Measurements from ENCODE around the gene DAD1.

DNA sequence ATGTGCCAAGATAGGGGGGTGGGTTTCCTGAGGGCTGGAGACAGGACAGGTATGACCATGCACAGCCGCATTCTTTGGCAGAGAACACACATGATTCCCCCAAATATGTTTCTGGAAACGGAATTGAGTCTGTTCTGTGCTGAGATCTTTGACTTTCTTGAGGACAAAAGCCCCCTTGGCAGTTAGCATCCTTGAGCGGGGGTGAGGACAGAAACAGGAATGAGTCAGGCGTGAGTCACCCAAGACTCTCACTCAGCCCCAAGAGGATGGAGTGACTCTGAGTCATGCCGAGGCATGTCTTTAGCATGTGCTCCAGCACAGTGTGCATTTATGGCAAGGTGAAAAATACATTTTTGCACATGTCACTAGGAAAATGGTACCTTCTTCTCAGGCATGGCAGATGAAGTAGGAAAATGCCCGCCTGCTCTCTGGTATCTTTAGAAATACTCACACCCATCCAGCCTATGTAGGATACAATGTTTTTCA is 52.1 kb downstream of the DAD1 start:
- TF ChIP-seq, protein P1, sequence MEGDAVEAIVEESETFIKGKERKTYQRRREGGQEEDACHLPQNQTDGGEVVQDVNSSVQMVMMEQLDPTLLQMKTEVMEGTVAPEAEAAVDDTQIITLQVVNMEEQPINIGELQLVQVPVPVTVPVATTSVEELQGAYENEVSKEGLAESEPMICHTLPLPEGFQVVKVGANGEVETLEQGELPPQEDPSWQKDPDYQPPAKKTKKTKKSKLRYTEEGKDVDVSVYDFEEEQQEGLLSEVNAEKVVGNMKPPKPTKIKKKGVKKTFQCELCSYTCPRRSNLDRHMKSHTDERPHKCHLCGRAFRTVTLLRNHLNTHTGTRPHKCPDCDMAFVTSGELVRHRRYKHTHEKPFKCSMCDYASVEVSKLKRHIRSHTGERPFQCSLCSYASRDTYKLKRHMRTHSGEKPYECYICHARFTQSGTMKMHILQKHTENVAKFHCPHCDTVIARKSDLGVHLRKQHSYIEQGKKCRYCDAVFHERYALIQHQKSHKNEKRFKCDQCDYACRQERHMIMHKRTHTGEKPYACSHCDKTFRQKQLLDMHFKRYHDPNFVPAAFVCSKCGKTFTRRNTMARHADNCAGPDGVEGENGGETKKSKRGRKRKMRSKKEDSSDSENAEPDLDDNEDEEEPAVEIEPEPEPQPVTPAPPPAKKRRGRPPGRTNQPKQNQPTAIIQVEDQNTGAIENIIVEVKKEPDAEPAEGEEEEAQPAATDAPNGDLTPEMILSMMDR (IDR thresholded peaks at IDR 0.05 in 2 of 3, conservative IDR thresholded peaks at IDR 0.05 in 1 of 3; ENCODE audit: borderline replicate concordance in 1 of 3, insufficient read depth in 1 of 3, low read depth in 2 of 3, low read length in 2 of 3) = no peak
- TF ChIP-seq SIN3A (IDR thresholded peaks at IDR 0.05; ENCODE audit: low read depth) = peak; percentile 52; the same call in 1 of the 2 replicates
- TF ChIP-seq EZH2 (IDR thresholded peaks at IDR 0.05) = no peak
- no peak for TF ChIP-seq POLR2A (IDR thresholded peaks at IDR 0.05; ENCODE audit: borderline replicate concordance, extremely low read depth, insufficient read depth, insufficient read length)
- TF ChIP-seq CBX3 (IDR thresholded peaks at IDR 0.05; ENCODE audit: low read depth) = peak; percentile 89
- TF ChIP-seq EGR1 (IDR thresholded peaks at IDR 0.05; ENCODE audit: low read depth) = peak; percentile 84
- TF ChIP-seq, protein P2, sequence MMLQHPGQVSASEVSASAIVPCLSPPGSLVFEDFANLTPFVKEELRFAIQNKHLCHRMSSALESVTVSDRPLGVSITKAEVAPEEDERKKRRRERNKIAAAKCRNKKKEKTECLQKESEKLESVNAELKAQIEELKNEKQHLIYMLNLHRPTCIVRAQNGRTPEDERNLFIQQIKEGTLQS (IDR thresholded peaks at IDR 0.05) = 0 out of 2 replicates have a peak, but pooled peaks have one; percentile 42
- TF ChIP-seq, protein P3, sequence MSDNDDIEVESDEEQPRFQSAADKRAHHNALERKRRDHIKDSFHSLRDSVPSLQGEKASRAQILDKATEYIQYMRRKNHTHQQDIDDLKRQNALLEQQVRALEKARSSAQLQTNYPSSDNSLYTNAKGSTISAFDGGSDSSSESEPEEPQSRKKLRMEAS (IDR thresholded peaks at IDR 0.05) = peak; percentile 96
- no peak for TF ChIP-seq RAD21 (IDR thresholded peaks at IDR 0.05; ENCODE audit: low read depth)
- TF ChIP-seq, protein P4, sequence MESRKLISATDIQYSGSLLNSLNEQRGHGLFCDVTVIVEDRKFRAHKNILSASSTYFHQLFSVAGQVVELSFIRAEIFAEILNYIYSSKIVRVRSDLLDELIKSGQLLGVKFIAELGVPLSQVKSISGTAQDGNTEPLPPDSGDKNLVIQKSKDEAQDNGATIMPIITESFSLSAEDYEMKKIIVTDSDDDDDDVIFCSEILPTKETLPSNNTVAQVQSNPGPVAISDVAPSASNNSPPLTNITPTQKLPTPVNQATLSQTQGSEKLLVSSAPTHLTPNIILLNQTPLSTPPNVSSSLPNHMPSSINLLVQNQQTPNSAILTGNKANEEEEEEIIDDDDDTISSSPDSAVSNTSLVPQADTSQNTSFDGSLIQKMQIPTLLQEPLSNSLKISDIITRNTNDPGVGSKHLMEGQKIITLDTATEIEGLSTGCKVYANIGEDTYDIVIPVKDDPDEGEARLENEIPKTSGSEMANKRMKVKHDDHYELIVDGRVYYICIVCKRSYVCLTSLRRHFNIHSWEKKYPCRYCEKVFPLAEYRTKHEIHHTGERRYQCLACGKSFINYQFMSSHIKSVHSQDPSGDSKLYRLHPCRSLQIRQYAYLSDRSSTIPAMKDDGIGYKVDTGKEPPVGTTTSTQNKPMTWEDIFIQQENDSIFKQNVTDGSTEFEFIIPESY (IDR thresholded peaks at IDR 0.05; ENCODE audit: extremely low read depth, insufficient replicate concordance, low read length) = no peak
- TF ChIP-seq, protein P5, sequence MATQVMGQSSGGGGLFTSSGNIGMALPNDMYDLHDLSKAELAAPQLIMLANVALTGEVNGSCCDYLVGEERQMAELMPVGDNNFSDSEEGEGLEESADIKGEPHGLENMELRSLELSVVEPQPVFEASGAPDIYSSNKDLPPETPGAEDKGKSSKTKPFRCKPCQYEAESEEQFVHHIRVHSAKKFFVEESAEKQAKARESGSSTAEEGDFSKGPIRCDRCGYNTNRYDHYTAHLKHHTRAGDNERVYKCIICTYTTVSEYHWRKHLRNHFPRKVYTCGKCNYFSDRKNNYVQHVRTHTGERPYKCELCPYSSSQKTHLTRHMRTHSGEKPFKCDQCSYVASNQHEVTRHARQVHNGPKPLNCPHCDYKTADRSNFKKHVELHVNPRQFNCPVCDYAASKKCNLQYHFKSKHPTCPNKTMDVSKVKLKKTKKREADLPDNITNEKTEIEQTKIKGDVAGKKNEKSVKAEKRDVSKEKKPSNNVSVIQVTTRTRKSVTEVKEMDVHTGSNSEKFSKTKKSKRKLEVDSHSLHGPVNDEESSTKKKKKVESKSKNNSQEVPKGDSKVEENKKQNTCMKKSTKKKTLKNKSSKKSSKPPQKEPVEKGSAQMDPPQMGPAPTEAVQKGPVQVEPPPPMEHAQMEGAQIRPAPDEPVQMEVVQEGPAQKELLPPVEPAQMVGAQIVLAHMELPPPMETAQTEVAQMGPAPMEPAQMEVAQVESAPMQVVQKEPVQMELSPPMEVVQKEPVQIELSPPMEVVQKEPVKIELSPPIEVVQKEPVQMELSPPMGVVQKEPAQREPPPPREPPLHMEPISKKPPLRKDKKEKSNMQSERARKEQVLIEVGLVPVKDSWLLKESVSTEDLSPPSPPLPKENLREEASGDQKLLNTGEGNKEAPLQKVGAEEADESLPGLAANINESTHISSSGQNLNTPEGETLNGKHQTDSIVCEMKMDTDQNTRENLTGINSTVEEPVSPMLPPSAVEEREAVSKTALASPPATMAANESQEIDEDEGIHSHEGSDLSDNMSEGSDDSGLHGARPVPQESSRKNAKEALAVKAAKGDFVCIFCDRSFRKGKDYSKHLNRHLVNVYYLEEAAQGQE (IDR thresholded peaks at IDR 0.05; ENCODE audit: low read depth) = no peak
